ENCODE measurements around the gene AQP5.

DNA sequence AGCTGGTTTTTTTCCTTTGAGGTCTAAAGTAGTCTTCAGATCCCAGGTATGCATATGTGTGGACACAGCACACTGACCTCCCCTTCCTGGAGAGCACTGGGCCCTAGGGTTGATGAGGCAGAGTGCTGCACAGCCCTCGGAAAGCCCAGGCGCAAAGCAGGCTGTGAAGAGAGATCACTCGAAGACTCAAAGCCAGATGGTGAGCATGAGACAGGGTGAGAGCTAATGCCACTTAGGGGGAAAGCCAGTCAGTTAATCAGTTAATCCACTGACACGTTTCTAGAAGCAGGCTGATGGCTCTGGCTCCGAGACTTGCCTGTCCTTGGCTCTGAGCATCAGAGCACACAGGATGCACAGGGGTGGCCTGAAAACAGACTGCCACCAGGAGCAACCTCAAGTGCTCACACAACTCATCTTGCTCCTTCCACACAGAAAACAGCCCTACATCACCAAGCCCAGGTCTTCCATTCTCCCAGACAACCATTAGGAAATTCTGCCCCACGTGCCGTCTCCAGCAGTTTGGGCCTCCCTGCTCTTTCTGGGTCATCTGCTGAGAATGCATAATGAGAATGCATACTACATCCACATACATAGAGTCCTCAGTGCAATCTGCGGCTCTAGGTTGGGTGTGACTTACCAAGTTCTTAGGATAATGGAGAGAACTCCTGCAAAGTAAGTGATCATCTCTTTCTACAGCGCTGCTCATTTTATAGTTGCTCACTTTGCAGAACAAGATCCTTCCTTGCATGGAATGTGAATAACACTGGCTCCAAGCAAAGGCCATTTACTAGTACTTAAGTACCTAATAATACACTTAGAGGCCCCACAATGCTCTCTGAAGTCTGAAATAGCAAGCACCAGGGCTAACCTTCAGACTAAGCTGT lies 23.0 kb downstream of the AQP5 start:
- TF ChIP-seq, protein P1, sequence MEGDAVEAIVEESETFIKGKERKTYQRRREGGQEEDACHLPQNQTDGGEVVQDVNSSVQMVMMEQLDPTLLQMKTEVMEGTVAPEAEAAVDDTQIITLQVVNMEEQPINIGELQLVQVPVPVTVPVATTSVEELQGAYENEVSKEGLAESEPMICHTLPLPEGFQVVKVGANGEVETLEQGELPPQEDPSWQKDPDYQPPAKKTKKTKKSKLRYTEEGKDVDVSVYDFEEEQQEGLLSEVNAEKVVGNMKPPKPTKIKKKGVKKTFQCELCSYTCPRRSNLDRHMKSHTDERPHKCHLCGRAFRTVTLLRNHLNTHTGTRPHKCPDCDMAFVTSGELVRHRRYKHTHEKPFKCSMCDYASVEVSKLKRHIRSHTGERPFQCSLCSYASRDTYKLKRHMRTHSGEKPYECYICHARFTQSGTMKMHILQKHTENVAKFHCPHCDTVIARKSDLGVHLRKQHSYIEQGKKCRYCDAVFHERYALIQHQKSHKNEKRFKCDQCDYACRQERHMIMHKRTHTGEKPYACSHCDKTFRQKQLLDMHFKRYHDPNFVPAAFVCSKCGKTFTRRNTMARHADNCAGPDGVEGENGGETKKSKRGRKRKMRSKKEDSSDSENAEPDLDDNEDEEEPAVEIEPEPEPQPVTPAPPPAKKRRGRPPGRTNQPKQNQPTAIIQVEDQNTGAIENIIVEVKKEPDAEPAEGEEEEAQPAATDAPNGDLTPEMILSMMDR (IDR thresholded peaks at IDR 0.05): no peak
- TF ChIP-seq POLR2A (IDR thresholded peaks at IDR 0.05): no peak
